Esophagus muscularis mucosa (tissue), 3 donors: ENCODE measurements around the gene UNC5CL.

Experiments used
- CTCF ChIP-seq, 3 experiments: fragments of 200-600 bp in 2 of 3; fragments of 450-650 bp in 1 of 3; sonication (generic) in 2 of 3; IDR thresholded peaks; one replicate each; pipeline ENCODE4 v1.5.1; 2017 to 2019; ENCODE audit warnings: antibody characterized with exemption in 3 of 3, mild to moderate bottlenecking in 2 of 3, moderate library complexity in 1 of 3
- POLR2A ChIP-seq: fragments of 450-650 bp; IDR thresholded peaks from one replicate; pipeline ENCODE4 v1.6.1; 2017; ENCODE audit warnings: antibody characterized with exemption, moderate library complexity, mild to moderate bottlenecking, low read depth
- POLR2AphosphoS5 ChIP-seq, 2 donors: sonication (generic); formaldehyde crosslinking; IDR thresholded peaks; one replicate each; pipeline ENCODE4 v1.6.1; 2017; ENCODE audit warnings: antibody characterized with exemption in 2 of 2

GRCh38 chr6:41042226-41043055, 3.4 kb upstream of the UNC5CL start, which contains the start of gene TSPO2:
- TF ChIP-seq POLR2A, result no peak
- TF ChIP-seq CTCF (IDR thresholded peaks at IDR 0.05), result no peak
- TF ChIP-seq POLR2AphosphoS5 (IDR thresholded peaks at IDR 0.05), result no peak
